RWPE1 (cell line): Measurements from ENCODE around the gene BIRC5.

Source experiments
- CTCF ChIA-PET: fragments of 350-600 bp; sonication (Branson Sonifier 250); formaldehyde crosslinking; extraction: SDS; loops from one replicate; lab custom pipeline; 2021; lab: Yijun Ruan, JAX
- POLR2A ChIA-PET: fragments of 400-600 bp; formaldehyde crosslinking; extraction: SDS; loops from one replicate; lab custom pipeline; 2020; ENCODE audit warnings: antibody characterized with exemption; ENCODE audit not compliant: low non-redundant PET; lab: Yijun Ruan, JAX
- DNase-seq: peaks from one replicate; pipeline ENCODE4 v3.0.0; 2012; ENCODE audit warnings: low spot score
- H3K27ac ChIP-seq: fragments of 450-650 bp; 2 replicates; pipeline ENCODE4 v1.5.1; 2017
- CTCF ChIP-seq: fragments of 450-650 bp; conservative IDR thresholded peaks from 2 replicates; pipeline ENCODE4 v1.5.1; 2017; ENCODE audit warnings: low read depth, mild to moderate bottlenecking

The BIRC5 gene

GRCh38 chr17:78226759-78227454 is 12.9 kb downstream of the BIRC5 start:
- ChIA-PET CTCF (interaction anchor here (0.6 to 1.4 kb wide), 3 partner anchors 12 to 1045 kb away, joined by 3 to 7 read pairs (median 5); no protein-coding TSS in a partner anchor), POLR2A (no interaction called here)
- peak overlapping the region; percentile 12; the same call in 1 of the 2 replicates for H3K27ac ChIP-seq
- no peak for TF ChIP-seq CTCF
- DNase-seq: no peak

- ChIA-PET POLR2A (no interaction called here), CTCF (interaction anchor here (0.9 to 1.4 kb wide), 2 partner anchors 12 to 23 kb away, joined by 3 to 5 read pairs; no protein-coding TSS in a partner anchor)
- TF ChIP-seq CTCF: no peak
- H3K27ac ChIP-seq: no peak overlapping the region
- no peak for DNase-seq
These were observed 13.4 kb downstream of the BIRC5 start for GRCh38 chr17:78227455-78227916.

DNA sequence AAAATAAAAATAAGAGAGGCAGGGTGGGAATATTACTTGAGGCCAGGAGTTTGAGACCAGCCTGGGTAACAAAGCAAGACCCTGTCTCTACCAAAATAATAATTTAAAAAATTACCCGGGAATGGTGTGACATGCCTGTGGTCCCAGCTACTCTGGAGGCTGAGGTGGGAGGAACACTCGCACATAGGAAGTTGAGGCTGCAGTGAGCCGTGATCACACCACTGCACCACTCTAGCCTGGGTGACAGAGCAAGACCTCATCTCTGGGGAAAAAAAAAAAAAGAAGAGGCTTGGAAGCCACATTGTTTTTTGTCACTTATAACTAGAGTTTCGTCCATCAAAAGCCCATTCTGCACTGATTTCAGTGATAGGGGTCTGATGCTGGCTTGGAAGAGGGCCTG is 14.1 kb downstream of the BIRC5 start:
- no peak for DNase-seq
- H3K27ac ChIP-seq: no peak overlapping the region
- ChIA-PET CTCF (interaction anchor here (0.6 to 1.2 kb wide), 3 partner anchors 23 to 76 kb away, joined by 3 to 6 read pairs (median 4); no protein-coding TSS in a partner anchor), POLR2A (no interaction called here)
- TF ChIP-seq CTCF: no peak

DNA sequence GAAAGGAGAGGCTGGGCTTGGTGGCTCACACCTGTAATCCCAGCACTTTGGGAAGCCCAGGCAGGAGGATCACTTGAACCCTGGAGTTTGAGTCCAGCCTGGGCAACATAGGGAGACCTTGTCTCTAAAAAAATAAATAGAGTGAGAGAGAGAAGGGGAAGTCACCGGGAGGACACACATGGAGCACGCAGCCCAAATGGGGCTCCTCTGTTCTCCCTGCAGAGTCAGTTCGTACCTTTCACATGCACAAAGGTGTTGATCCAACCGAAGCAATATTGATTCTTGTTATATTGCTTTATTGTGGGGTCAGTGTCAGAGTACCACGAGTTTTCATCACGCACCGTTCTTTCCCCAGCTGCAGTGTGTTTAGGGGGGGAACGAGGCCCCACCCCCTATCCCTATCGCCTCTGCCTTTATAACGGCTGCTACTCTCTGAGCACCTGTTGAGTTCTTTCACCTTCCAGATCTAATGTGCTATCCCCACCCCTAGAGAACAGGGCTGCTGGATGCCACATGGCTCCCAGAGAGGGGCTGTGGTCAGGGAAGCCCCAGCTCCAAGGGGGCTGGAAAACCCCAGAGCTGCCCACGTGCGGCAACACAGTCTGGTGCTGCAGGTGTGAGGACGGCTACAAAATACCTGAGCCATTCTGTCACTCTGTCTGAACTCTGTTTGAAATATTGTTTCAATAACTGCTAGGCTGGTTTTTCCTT is 16.4 kb downstream of the BIRC5 start:
- ChIA-PET POLR2A (no interaction called here), CTCF (interaction anchor here (0.6 kb wide), 1 partner anchor 127 kb away, joined by 3 read pairs; no protein-coding TSS in a partner anchor)
- no peak for TF ChIP-seq CTCF
- H3K27ac ChIP-seq: no peak overlapping the region
- no peak for DNase-seq

DNA sequence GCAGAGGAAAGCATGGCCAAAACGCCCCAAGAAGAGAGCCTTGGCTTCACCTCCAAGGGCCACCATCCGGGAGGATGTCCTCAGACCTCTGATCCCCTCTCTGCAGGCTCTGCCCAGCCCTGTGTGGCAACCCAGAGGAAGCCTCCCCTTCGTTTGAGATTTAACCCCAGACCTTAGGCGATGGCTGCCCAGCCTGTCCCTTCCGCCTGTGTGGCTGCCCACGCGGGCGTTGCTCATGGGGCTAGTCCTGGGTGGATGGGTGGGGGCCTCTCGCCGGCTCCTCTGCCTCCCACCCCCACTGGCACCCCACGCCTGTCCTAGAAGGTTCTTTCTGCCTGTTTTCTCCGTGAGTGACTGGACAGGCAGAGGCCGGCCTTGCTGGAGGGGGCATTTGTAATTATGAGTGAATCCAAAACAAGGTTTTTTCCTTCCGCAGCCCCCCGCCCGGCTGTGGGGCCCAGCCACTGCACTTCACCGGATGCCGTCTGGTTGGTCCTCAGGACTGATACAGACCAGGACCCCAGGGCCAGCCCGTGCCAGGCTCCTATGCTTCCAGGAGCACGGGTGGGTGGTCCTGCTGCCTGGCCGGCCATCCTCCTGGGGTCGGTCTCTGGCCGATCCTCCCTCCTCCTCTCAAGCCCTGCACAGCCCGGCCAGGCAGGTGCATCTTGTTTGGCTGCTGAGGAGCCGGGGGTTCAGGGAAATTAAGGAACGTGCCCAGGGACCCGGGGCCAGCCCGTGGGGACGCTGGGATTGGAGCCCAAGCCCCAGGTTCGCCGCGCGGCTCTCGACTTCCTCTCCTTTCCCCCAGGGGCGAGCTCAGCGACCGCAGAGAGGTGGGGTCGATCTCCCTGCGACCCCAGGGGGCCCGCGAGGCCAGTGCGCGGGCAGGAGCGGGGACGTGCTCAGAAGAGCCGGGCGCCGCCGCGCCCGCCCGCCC is 17.2 kb downstream of the BIRC5 start, which contains the start of gene TMEM235:
Gene TMEM235, plus strand, starts transcription at position 636 of the 940 bp plus-strand sequence. CDS start 393 bp downstream, outside the sequence.
- no peak within 1 kb of the TSS for H3K27ac ChIP-seq
- no peak for DNase-seq
- no peak for TF ChIP-seq CTCF
- ChIA-PET POLR2A (no interaction called here), CTCF (interaction anchor here (0.6 kb wide), 1 partner anchor 20 kb away, joined by 3 read pairs; no protein-coding TSS in a partner anchor)
